ENCODE results near the gene PGM5.
"Not testable (repeated sequence)": the region's sequence is repeated elsewhere in the genome, so short reads cannot be mapped to it uniquely, and the experiment has no call there.

PGM5 gene

GRCh38 chr9:68356380-68357118 lies at the start of gene PGM5:
Gene PGM5, plus strand, starts transcription at chr9:68356611. Its CDS starts 517 bp downstream, at chr9:68357128.
- DNase-seq (ENCODE audit: low spot score), result not testable (repeated sequence)

DNA sequence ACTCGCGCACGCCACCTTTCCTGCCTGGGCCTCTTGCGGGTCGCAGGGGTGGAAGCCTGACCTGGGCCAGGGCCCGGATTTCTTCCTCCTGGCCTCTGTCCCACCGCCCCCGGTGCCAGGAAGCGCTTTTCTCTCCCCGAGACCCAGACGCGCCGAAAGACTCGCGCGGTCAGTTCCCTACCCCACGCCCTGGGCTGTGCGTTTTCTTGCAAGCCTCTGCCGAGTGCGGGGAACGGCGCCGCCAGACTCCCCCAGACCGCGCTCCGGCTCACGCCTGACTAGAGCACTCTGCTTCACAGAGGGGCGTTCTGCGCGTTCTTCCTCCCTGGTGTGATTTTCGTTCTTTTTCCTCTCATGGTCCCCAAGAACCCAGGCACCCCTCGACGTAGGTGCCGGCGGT lies 49.3 kb upstream of the PGM5 start:
- not testable (repeated sequence) for DNase-seq (ENCODE audit: low spot score)

GRCh38 chr9:68307654-68308053 lies 48.8 kb upstream of the PGM5 start:
- DNase-seq (ENCODE audit: low spot score), result not testable (repeated sequence)

- not testable (repeated sequence) for DNase-seq (ENCODE audit: low spot score)
Observed at GRCh38 chr9:68311208-68311607, 45.2 kb upstream of the PGM5 start.

DNA sequence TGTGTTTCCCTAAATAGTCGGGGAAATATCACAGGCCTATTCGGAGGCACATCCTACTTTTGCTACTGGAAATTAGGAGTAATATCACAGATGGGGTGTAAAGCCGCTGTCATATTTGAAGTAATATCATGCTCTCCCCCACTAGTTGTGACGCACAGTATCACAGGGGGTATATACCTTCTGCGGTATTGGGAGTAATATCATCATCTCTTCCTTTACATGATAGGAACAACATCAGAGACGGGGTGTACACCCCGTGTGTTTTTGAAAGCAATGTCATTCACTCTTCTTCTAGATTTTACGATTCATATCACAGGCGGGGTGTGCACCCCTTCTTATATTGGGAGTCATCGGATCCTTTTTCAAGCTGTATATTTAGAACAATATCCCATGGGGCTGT lies 38.2 kb upstream of the PGM5 start:
- not testable (repeated sequence) for DNase-seq (ENCODE audit: low spot score)

DNA sequence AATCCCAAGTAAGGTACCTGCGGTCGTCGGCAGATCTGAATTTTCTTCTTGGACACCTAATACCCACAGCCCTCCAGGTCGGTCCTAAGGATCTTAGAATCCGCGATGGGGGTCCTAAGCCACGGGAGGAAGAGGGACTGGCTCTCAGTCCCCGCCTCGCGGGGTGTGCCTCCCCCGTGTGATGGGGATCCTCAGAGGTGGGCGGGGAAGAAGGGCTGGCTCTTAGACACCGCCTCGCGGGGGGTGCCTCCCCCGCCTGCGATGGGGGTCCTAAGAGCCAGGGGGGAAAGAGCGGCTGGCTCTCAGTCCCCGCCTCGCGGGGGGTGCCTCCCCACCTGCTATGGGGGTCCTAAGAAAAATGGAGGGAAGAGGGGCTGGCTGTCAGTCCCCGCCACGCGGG lies 32.7 kb upstream of the PGM5 start:
- DNase-seq (ENCODE audit: low spot score), result not testable (repeated sequence)

DNA sequence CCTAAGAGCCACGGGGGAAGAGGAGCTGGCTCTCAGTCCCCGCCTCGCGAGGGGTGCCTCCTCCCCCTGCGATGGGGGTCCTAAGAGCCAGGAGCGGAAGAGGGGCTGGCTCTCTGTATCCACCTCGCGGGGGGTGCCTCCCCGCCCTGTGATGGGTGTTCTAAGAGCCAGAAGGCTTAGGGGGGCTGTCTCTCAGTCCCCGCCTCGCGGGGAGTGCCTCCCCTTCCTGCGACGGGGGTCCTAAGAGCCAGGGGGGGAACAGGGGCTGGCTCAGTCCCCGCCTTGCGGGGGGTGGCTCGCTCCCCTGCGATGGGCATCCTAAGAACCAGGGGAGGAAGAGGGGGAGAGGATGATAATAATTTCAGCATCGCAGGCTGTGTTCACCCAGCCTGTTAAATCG lies 31.9 kb upstream of the PGM5 start:
- DNase-seq (ENCODE audit: low spot score), result not testable (repeated sequence)

DNA sequence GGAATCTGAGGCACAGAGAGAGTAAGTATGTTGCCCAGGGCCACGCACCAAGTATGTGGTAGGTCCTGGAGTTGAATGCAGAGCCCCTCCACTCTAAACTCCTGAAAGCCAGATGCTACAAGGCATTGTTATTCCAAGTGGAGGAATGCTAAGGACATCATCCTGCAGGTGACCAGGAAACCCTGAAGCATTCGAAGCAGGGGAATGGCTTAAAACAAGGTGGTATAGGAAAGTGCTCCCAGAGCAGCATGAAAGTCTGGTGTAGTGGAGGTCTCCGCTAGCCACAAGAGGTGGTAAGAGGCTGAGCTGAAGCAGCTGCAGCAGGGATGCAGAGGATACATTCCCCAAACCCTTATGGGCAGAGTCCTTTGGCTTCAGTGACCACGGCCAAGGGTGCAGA lies 27.3 kb upstream of the PGM5 start:
- not testable (repeated sequence) for DNase-seq (ENCODE audit: low spot score)

- DNase-seq (ENCODE audit: low spot score), result not testable (repeated sequence)
Observed at GRCh38 chr9:68330531-68331173, 25.8 kb upstream of the PGM5 start.

DNA sequence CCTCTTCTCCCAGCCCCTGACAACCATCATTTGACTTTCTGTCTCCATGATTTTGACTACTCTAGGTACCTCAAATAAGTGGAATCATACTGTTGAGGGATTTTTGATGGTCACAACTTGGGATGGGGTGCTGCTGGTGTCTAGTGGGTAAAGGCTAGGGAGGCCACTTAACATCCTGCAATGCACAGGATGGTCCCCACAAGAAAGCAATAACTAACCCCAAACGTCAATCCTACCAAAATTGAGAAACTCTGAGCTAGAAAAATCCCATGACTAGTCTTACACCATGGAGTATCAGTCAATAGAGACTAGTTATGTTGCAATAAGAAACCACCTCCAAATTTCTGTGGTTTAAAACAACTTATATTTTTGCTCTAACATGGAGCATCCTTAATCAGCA lies 24.3 kb upstream of the PGM5 start:
- not testable (repeated sequence) for DNase-seq (ENCODE audit: low spot score)

DNA sequence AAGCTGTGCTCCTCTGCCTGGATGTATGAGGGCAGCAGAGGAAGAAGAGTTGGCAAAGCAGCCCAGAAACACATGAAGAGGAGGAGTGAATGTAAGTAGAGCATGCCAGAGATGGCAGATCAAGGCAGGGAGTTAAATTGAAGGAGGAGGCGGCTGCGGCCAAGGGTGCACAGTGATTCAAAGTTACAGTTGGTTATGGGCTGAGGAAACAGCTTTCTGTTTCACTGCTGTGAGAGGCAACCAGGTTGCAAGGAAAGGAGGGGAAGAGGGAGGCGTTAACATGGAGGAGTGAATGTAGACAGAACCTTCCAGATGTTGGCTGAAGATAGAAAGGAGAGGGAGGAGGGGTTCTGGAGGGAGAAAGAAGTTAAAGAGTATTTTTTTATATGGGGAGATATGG lies 20.5 kb upstream of the PGM5 start:
- not testable (repeated sequence) for DNase-seq (ENCODE audit: low spot score)

DNA sequence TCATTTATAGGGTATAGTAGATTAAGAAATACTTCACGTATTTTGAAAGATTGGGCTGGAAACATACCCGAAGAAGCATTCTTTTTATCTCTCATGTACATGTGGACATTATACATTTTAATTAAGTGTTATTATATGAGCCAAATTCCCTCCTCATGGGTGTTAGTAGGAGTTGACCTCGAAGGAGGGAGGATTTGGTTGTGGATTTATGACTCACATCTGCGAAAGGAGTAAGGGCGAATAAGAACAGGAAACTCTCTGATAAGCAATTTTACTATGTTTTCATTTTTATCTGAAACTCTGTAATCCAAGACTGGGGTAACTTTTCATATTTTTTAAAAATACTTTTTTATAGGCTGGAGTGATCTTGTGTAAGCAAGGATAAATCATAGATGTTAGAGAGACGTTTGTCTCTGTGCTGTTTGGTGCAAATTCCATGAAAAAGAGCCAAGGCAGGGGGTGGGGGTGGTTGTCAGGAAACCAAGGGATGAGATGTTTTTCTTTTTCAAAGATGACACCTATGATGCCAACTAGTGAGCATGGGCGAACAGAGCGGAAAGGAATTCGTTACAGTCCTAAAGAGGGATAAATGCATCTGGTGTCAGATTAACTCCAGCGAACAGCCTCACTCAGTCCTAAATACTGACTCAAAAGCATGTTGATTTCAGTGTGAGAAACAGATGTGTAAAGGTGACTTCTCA lies 19.6 kb upstream of the PGM5 start:
- DNase-seq (ENCODE audit: low spot score), result not testable (repeated sequence)

GRCh38 chr9:68338000-68338399 lies 18.4 kb upstream of the PGM5 start:
- not testable (repeated sequence) for DNase-seq (ENCODE audit: low spot score)

- DNase-seq (ENCODE audit: low spot score), result not testable (repeated sequence)
Observed at GRCh38 chr9:68342265-68343025, 14.0 kb upstream of the PGM5 start.

DNA sequence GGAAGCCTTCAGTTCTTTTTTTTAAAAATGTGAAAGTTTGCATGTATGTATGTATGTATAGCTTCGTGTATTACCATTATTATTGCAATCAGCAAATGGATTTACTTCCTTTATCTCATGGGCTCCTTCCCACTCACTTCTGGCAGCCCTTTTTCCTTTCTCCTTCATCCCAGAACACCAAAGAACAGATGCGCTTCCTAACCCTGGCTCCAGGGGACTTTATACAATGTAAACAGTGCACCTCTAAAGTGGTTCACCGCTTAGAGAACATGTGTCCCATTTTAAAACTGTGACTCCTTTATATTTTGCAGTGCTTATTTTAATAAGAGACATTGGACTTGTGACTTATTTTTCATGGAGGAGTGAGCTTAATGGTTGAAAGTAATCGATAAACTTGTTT lies 13.2 kb upstream of the PGM5 start:
- DNase-seq (ENCODE audit: low spot score), result not testable (repeated sequence)

DNA sequence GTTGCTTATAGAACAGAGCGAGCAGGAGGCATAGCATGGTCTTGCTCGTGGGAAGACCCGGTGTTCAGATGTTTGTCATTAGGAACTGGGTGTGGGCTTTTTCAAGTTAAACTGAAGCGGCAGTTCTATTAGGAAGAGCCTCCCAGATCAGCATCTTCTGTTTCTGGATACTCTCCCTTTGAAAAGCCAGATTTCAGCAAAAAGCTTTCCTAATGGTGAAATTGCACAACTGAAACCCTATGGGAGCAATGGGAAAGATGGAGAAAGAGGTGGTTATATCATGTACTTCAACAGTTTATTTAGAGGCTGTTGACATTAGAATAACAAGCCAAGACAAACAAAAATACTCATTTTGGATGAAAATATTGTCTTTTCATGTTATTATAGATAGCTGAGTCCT lies 12.4 kb upstream of the PGM5 start:
- DNase-seq (ENCODE audit: low spot score), result not testable (repeated sequence)

- DNase-seq (ENCODE audit: low spot score), result not testable (repeated sequence)
Observed at GRCh38 chr9:68351689-68352088, 4.7 kb upstream of the PGM5 start.

GRCh38 chr9:68355993-68356379 lies 425 bp upstream of the PGM5 start:
- not testable (repeated sequence) for DNase-seq (ENCODE audit: low spot score)

- DNase-seq (ENCODE audit: low spot score), result not testable (repeated sequence)
Observed at GRCh38 chr9:68357119-68357714, 806 bp downstream of the PGM5 start.

GRCh38 chr9:68366933-68367547 lies 10.6 kb downstream of the PGM5 start:
- not testable (repeated sequence) for DNase-seq (ENCODE audit: low spot score)

DNA sequence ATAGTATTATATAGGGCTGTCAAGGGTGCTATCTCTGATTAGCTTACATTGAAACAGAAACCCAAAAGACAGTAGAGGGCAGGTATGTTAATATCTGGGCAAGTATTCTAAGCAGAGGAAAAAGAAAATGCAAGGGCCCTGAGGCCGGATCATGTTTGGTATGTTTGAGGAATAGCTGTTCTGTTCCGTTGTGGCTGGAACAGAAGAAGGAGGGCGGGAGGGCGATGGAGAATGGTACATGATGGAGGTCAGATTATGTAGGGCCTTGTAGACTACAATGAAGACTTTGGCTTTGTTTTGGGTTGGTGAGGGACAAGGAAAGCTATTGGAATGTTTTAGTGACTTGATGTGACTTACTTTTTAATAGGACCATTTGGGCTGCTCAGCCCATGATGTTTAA lies 19.4 kb downstream of the PGM5 start:
- DNase-seq (ENCODE audit: low spot score), result not testable (repeated sequence)

All from globus pallidus (tissue), 1 donor.